IMR-90 (cell line): Measurements from ENCODE around the gene RAD21L1. TPM values are rescaled to one million over a fixed set of nuclear protein-coding genes. Genes with fewer than 3 reads are reported as not detected.

Source experiments
- ATAC-seq: fragments of 200-7000 bp; cut with Tn5 transposase; 2 replicates; pipeline ENCODE4 v1.9.1; 2020; ENCODE audit warnings: low read depth, mild to moderate bottlenecking, moderate library complexity
- BruUV-seq: library from RNA; stranded (reverse); fragments of 400-500 nt; replicated peaks from 2 replicates; lab custom pipeline; 2021; lab: Mats Ljungman, UMichigan
- CTCF ChIA-PET: fragments of 300-600 bp; formaldehyde crosslinking; extraction: SDS; loops from one replicate; lab custom pipeline; 2021; ENCODE audit warnings: antibody characterized with exemption; lab: Yijun Ruan, JAX
- POLR2A ChIA-PET: fragments of 300-600 bp; sonication (Branson Sonifier 250); formaldehyde crosslinking; loops from one replicate; lab custom pipeline; 2022; ENCODE audit warnings: antibody characterized with exemption; ENCODE audit not compliant: unreplicated experiment; lab: Charles Lee
- DNase-seq: peaks from one replicate; pipeline ENCODE4 v3.0.0; 2013
- H2AFZ ChIP-seq: replicated peaks from 2 replicates; pipeline ENCODE3; 2013; ENCODE audit warnings: low read length, mild to moderate bottlenecking; ENCODE audit not compliant: poor library complexity
- H2AK5ac ChIP-seq: 2 replicates; pipeline ENCODE4 v1.6.1; 2013; ENCODE audit warnings: low read depth, low read length, inconsistent platforms
- H2AK9ac ChIP-seq: replicated peaks from 2 replicates; pipeline ENCODE3; 2013; ENCODE audit warnings: mild to moderate bottlenecking, low read depth, low read length, moderate library complexity; ENCODE audit not compliant: poor library complexity
- H2BK120ac ChIP-seq: 2 replicates; pipeline ENCODE4 v1.6.1; 2013; ENCODE audit warnings: low read depth, low read length, inconsistent platforms
- H2BK15ac ChIP-seq: 3 replicates; pipeline ENCODE4 v1.6.1; 2013; ENCODE audit warnings: low read depth, low read length, inconsistent platforms
- H2BK20ac ChIP-seq: 2 replicates; pipeline ENCODE4 v1.6.1; 2013; ENCODE audit warnings: low read depth, mild to moderate bottlenecking, inconsistent platforms, low read length, moderate library complexity
- H2BK5ac ChIP-seq: 2 replicates; pipeline ENCODE4 v1.6.1; 2013; ENCODE audit warnings: mild to moderate bottlenecking, low read depth, low read length, inconsistent platforms; ENCODE audit not compliant: poor library complexity, severe bottlenecking
- H3K14ac ChIP-seq: replicated peaks from 2 replicates; pipeline ENCODE4 v1.6.1; 2013; ENCODE audit warnings: low read depth, low read length, inconsistent platforms
- H3K18ac ChIP-seq: 2 replicates; pipeline ENCODE4 v1.6.1; 2013; ENCODE audit warnings: low read depth, low read length, control low read depth
- H3K23ac ChIP-seq: 2 replicates; pipeline ENCODE4 v1.6.1; 2013; ENCODE audit warnings: low read depth, low read length, inconsistent platforms
- H3K27ac ChIP-seq: 2 replicates; pipeline ENCODE4 v1.5.1; 2013; ENCODE audit warnings: mild to moderate bottlenecking, control low read depth, low read length; ENCODE audit not compliant: insufficient read depth
- H3K27me3 ChIP-seq: 2 replicates; pipeline ENCODE4 v1.6.1; 2013; ENCODE audit warnings: low read length; ENCODE audit not compliant: control insufficient read depth, insufficient read depth
- H3K36me3 ChIP-seq: 2 replicates; pipeline ENCODE4 v1.6.1; 2013; ENCODE audit warnings: low read length, mixed read lengths; ENCODE audit not compliant: control insufficient read depth, insufficient read depth
- H3K4ac ChIP-seq: 2 replicates; pipeline ENCODE4 v1.6.1; 2013; ENCODE audit warnings: low read depth, low read length, inconsistent platforms
- H3K4me1 ChIP-seq: 2 replicates; pipeline ENCODE4 v1.6.1; 2013; ENCODE audit warnings: low read length, mixed read lengths; ENCODE audit not compliant: control insufficient read depth, insufficient read depth
- H3K4me2 ChIP-seq: 2 replicates; pipeline ENCODE4 v1.6.1; 2013; ENCODE audit warnings: low read depth, mild to moderate bottlenecking, control low read depth, low read length, moderate library complexity
- H3K4me3 ChIP-seq: 2 replicates; pipeline ENCODE4 v1.5.1; 2013; ENCODE audit warnings: low read depth, mild to moderate bottlenecking, control low read depth, low read length, moderate library complexity; ENCODE audit not compliant: insufficient read depth
- H3K56ac ChIP-seq: 2 replicates; pipeline ENCODE4 v1.6.1; 2013; ENCODE audit warnings: low read length, inconsistent platforms; ENCODE audit not compliant: insufficient read depth; ENCODE audit errors: extremely low read depth
- H3K79me1 ChIP-seq, 2 experiments: 2 replicates each; pipeline ENCODE4 v1.6.1; 2013; ENCODE audit warnings: low read length in 2 of 2, inconsistent platforms in 1 of 2, low read depth in 1 of 2
- H3K9ac ChIP-seq: 2 replicates; pipeline ENCODE4 v1.6.1; 2013; ENCODE audit warnings: low read depth, low read length, control low read depth
- H3K9me1 ChIP-seq: 2 replicates; pipeline ENCODE4 v1.6.1; 2013; ENCODE audit warnings: low read length, inconsistent platforms; ENCODE audit not compliant: insufficient read depth
- H3K9me3 ChIP-seq: 2 replicates; pipeline ENCODE4 v1.6.1; 2013; ENCODE audit warnings: low read length; ENCODE audit not compliant: control insufficient read depth, insufficient read depth
- H4K20me1 ChIP-seq: 2 replicates; pipeline ENCODE4 v1.6.1; 2013; ENCODE audit warnings: low read length, inconsistent platforms; ENCODE audit not compliant: insufficient read depth
- H4K5ac ChIP-seq: 2 replicates; pipeline ENCODE4 v1.6.1; 2013; ENCODE audit warnings: mild to moderate bottlenecking, low read depth, low read length, control low read depth
- H4K8ac ChIP-seq, 2 experiments: 2 replicates each; pipeline ENCODE4 v1.6.1; 2013; ENCODE audit warnings: low read depth in 2 of 2, low read length in 2 of 2, control low read depth in 1 of 2, inconsistent platforms in 1 of 2
- H4K91ac ChIP-seq: 2 replicates; pipeline ENCODE4 v1.6.1; 2013; ENCODE audit warnings: low read depth, low read length, inconsistent platforms; ENCODE audit not compliant: insufficient read depth
- CEBPB ChIP-seq: IDR thresholded peaks from 2 replicates; pipeline ENCODE4 v1.6.1; 2012; ENCODE audit warnings: low read depth, low read length, improper control_type of control experiment
- CHD1 ChIP-seq: IDR thresholded peaks from 2 replicates; pipeline ENCODE4 v1.6.1; 2012; ENCODE audit warnings: low read depth, low read length, improper control_type of control experiment
- MAFK ChIP-seq: IDR thresholded peaks from 2 replicates; pipeline ENCODE4 v1.6.1; 2012; ENCODE audit warnings: low read depth, low read length, improper control_type of control experiment
- POLR2A ChIP-seq: IDR thresholded peaks from 2 replicates; pipeline ENCODE4 v1.6.1; 2012; ENCODE audit warnings: mild to moderate bottlenecking, low read depth, low read length
- RCOR1 ChIP-seq: IDR thresholded peaks from 2 replicates; pipeline ENCODE4 v1.6.1; 2012; ENCODE audit warnings: mild to moderate bottlenecking, low read length, improper control_type of control experiment; ENCODE audit not compliant: insufficient replicate concordance
- WGBS, 2 experiments: methylation state at CpG; one replicate each; pipeline versions ENCODE4 v1.1.5 to v1.1.7; 2013; ENCODE audit warnings: missing lambda C conversion rate in 2 of 2; ENCODE audit not compliant: insufficient read length in 1 of 2; ENCODE audit errors: extremely low coverage in 2 of 2; 5-methylcytosine and 5-hydroxymethylcytosine counted together
- dilution Hi-C: fragments of 300-500 bp; cut with HindIII; formaldehyde crosslinking; loops from one replicate; pipeline ENCODE4 v1.14.3; 2018; ENCODE audit warnings: low sequenced_read_pairs; ENCODE audit not compliant: unreplicated experiment
- in situ Hi-C: fragments of 300-500 bp; cut with MboI; formaldehyde crosslinking; loops from 3 replicates; pipeline ENCODE4 v1.14.3; 2019; ENCODE audit warnings: low sequenced_read_pairs, inconsistent platforms, mixed read lengths
- intact Hi-C: fragments of 100-400 bp; cut with micrococcal nuclease; formaldehyde crosslinking; loops from 2 replicates; pipeline ENCODE4 v1.10.0; 2022
- polyA plus RNA-seq, 3 experiments: library from polyadenylated mRNA; depleted of rRNA; stranded (reverse); fragments of >200 nt; gene quantifications; 2 replicates each; pipeline ENCODE4 v1.2.3, GENCODE V29; 2012; ENCODE audit warnings: low replicate concordance in 1 of 3
- total RNA-seq: library from RNA; depleted of rRNA; stranded (reverse); fragments of >200 nt; gene quantifications from 2 replicates; pipeline ENCODE4 v1.2.3, GENCODE V29; 2012

RAD21L1 gene
- total and polyA plus RNA-seq, 2 of the 4 experiments (the other 2 are of a cell fraction), result not detected

- H3K27me3 ChIP-seq, result peaks cover 44% of the 10 kb centered on the region
- intact Hi-C loops, result no loop called here
Measured at GRCh38 chr20:1189827-1190226, 36.0 kb upstream of the RAD21L1 start.

More at GRCh38 chr20:1189827-1190226, 36.0 kb upstream of the RAD21L1 start:
- Histone ChIP-seq H2AFZ (no peak overlapping the region), H3K27ac (no peak overlapping the region), H3K9ac (no peak overlapping the region), H2BK15ac (no peak overlapping the region), H2AK9ac (no peak overlapping the region), H3K56ac (no peak overlapping the region), H4K8ac (no peak overlapping the region), H2BK20ac (no peak overlapping the region), H3K14ac (no peak overlapping the region), H3K79me1 (no peaks in the 10 kb centered on the region), H4K5ac (no peak overlapping the region), H4K91ac (no peak overlapping the region), H4K20me1 (no peaks in the 10 kb centered on the region; the same call in 1 of the 2 replicates), H2BK5ac (no peak overlapping the region), H3K4me1 (no peaks in the 10 kb centered on the region), H3K36me3 (no peaks in the 10 kb centered on the region), H3K4ac (no peak overlapping the region), H3K9me1 (peaks cover 3% of the 10 kb centered on the region; the same call in 1 of the 2 replicates), H3K4me3 (no peak overlapping the region), H3K23ac (no peak overlapping the region), H3K4me2 (no peak overlapping the region), H3K9me3 (no peaks in the 10 kb centered on the region), H2AK5ac (no peak overlapping the region), H2BK120ac (no peak overlapping the region), H3K18ac (no peak overlapping the region)
- dilution Hi-C loops (no loop called here), in situ Hi-C loops (no loop called here)
- TF ChIP-seq CEBPB, result no peak
- no peak for TF ChIP-seq MAFK
- no peak for TF ChIP-seq POLR2A
- no peak for TF ChIP-seq CHD1
- no peak for TF ChIP-seq RCOR1
- no TSS peak for BruUV-seq
- POLR2A ChIA-PET, result no interaction called here
- DNase-seq, result no peak
- CTCF ChIA-PET, result no interaction called here
- no peak for ATAC-seq
- 36% methylated on average over 1 of the region's 1 CpG; no CpG with 5 or more reads in 1 of the 2 experiments for WGBS, 2 experiments
